Fibroblast of skin of left biceps (primary cell): ENCODE results near the gene MYZAP.

ENCODE experiments used
- DNase-seq, 2 experiments: peaks; one replicate each; pipeline ENCODE4 v3.0.0-alpha.2; 2013; ENCODE audit warnings: low read depth in 2 of 2

The MYZAP gene

GRCh38 chr15:57662091-57662744, 70.5 kb downstream of the MYZAP start:
- no peak for DNase-seq

GRCh38 chr15:57662802-57663201, 71.1 kb downstream of the MYZAP start:
- no peak for DNase-seq

GRCh38 chr15:57663262-57663661, 71.6 kb downstream of the MYZAP start:
- no peak for DNase-seq

- DNase-seq: no peak
These were observed 73.5 kb downstream of the MYZAP start for GRCh38 chr15:57665194-57665593.

- no peak for DNase-seq
These were observed 74.2 kb downstream of the MYZAP start for GRCh38 chr15:57665939-57666338.

- peak; percentile 48 to 51 for DNase-seq
These were observed 75.6 kb downstream of the MYZAP start for GRCh38 chr15:57667171-57667849.

- DNase-seq: no peak
These were observed 76.3 kb downstream of the MYZAP start for GRCh38 chr15:57668016-57668415.

GRCh38 chr15:57671636-57672035, 79.9 kb downstream of the MYZAP start:
- DNase-seq: no peak

GRCh38 chr15:57675481-57676181, 83.9 kb downstream of the MYZAP start:
- no peak for DNase-seq

- peak; percentile 30 to 34 for DNase-seq
These were observed 84.9 kb downstream of the MYZAP start for GRCh38 chr15:57676585-57676984.

GRCh38 chr15:57677204-57677603, 85.5 kb downstream of the MYZAP start:
- no peak for DNase-seq

- peak in 1 of 2 experiments; percentile 20 for DNase-seq
These were observed 88.3 kb downstream of the MYZAP start for GRCh38 chr15:57680021-57680420.

- no peak for DNase-seq
These were observed 89.3 kb downstream of the MYZAP start for GRCh38 chr15:57681011-57681410.

- DNase-seq: no peak
These were observed 91.8 kb downstream of the MYZAP start for GRCh38 chr15:57683481-57683880.

- DNase-seq: no peak
These were observed 92.9 kb downstream of the MYZAP start for GRCh38 chr15:57684491-57685151.

GRCh38 chr15:57685306-57686095, 93.8 kb downstream of the MYZAP start:
- DNase-seq: no peak

- no peak for DNase-seq
These were observed 95.0 kb downstream of the MYZAP start for GRCh38 chr15:57686657-57687056.

- DNase-seq: no peak
These were observed 98.8 kb downstream of the MYZAP start for GRCh38 chr15:57690341-57690966.

- no peak for DNase-seq
These were observed 99.4 kb downstream of the MYZAP start for GRCh38 chr15:57691082-57691481.

GRCh38 chr15:57692709-57693108, 101.0 kb downstream of the MYZAP start:
- DNase-seq: no peak

GRCh38 chr15:57694279-57694678, 102.6 kb downstream of the MYZAP start:
- DNase-seq: peak; percentile 79 to 83
